Activated naive CD4-positive, alpha-beta T cell treated with anti-CD3 and anti-CD28 coated beads, Interleukin-2, amount 50 U/mL, for 16 hours (primary cell): Measurements from ENCODE around the gene PLEKHA5.
A peak's percentile ranks its signal among the peaks of the same experiment; 100 is the strongest.

ENCODE experiments used
- DNase-seq: peaks from one replicate; pipeline ENCODE4 v3.0.0-alpha.2; 2020

PLEKHA5 gene

GRCh38 chr12:19130224-19131024, 891 bp downstream of the PLEKHA5 start:
- DNase-seq, result peak; percentile 17

GRCh38 chr12:19131025-19131444, 1.5 kb downstream of the PLEKHA5 start:
- DNase-seq, result no peak

- no peak for DNase-seq
Observed at GRCh38 chr12:19138551-19138950, 9.0 kb downstream of the PLEKHA5 start.

GRCh38 chr12:19138956-19139355, 9.4 kb downstream of the PLEKHA5 start:
- DNase-seq, result no peak

GRCh38 chr12:19139615-19140194, 10.2 kb downstream of the PLEKHA5 start:
- DNase-seq, result no peak

- DNase-seq, result no peak
Observed at GRCh38 chr12:19140381-19141236, 11.1 kb downstream of the PLEKHA5 start.

- DNase-seq, result no peak
Observed at GRCh38 chr12:19142499-19142898, 13.0 kb downstream of the PLEKHA5 start.

- no peak for DNase-seq
Observed at GRCh38 chr12:19144287-19144686, 14.8 kb downstream of the PLEKHA5 start.

GRCh38 chr12:19144985-19145384, 15.5 kb downstream of the PLEKHA5 start:
- no peak for DNase-seq

- DNase-seq, result no peak
Observed at GRCh38 chr12:19148860-19149259, 19.3 kb downstream of the PLEKHA5 start.

GRCh38 chr12:19150273-19150900, 20.9 kb downstream of the PLEKHA5 start:
- no peak for DNase-seq

- no peak for DNase-seq
Observed at GRCh38 chr12:19151298-19151697, 21.8 kb downstream of the PLEKHA5 start.

GRCh38 chr12:19153396-19153795, 23.9 kb downstream of the PLEKHA5 start:
- no peak for DNase-seq

GRCh38 chr12:19154686-19155085, 25.2 kb downstream of the PLEKHA5 start:
- no peak for DNase-seq

- no peak for DNase-seq
Observed at GRCh38 chr12:19155981-19156734, 26.6 kb downstream of the PLEKHA5 start.

- DNase-seq, result no peak
Observed at GRCh38 chr12:19158923-19159322, 29.4 kb downstream of the PLEKHA5 start.

- no peak for DNase-seq
Observed at GRCh38 chr12:19161216-19161615, 31.7 kb downstream of the PLEKHA5 start.

GRCh38 chr12:19165451-19165850, 35.9 kb downstream of the PLEKHA5 start:
- no peak for DNase-seq

GRCh38 chr12:19166387-19166786, 36.9 kb downstream of the PLEKHA5 start:
- DNase-seq, result no peak

- no peak for DNase-seq
Observed at GRCh38 chr12:19166956-19167355, 37.4 kb downstream of the PLEKHA5 start.

GRCh38 chr12:19167708-19168107, 38.2 kb downstream of the PLEKHA5 start:
- DNase-seq, result no peak

GRCh38 chr12:19168644-19169043, 39.1 kb downstream of the PLEKHA5 start:
- DNase-seq, result no peak
